Panc1 (cell line): Measurements from ENCODE around the gene ALX3.

Experiments used
- CTCF ChIP-seq: fragments of 450-650 bp; IDR thresholded peaks from 2 replicates; pipeline ENCODE4 v1.5.1; 2017; ENCODE audit warnings: mild to moderate bottlenecking
- REST ChIP-seq, 2 experiments: IDR thresholded peaks; 2 replicates each; pipeline ENCODE4 v1.6.1; 2011 to 2012; ENCODE audit warnings: low read depth in 2 of 2, control low read depth in 1 of 2, low read length in 1 of 2, mild to moderate bottlenecking in 1 of 2, moderate library complexity in 1 of 2; ENCODE audit not compliant: insufficient read depth in 1 of 2

- TF ChIP-seq REST (IDR thresholded peaks at IDR 0.05; ENCODE audit: insufficient read depth in 1 of 2, low read depth in 2 of 2, low read length in 1 of 2) (no peak), CTCF (no peak)
Measured at GRCh38 chr1:110043016-110043415, 27.5 kb downstream of the ALX3 start.
